Measurements from ENCODE around the gene GALNT17. TPM values are rescaled to one million over a fixed set of nuclear protein-coding genes. Genes with fewer than 3 reads are reported as not detected.
A peak's percentile ranks its signal among the peaks of the same experiment; 100 is the strongest.

GALNT17 gene
- total and polyA plus RNA-seq, 2 experiments from 2014 or later: 11.1 to 65.6 TPM

GRCh38 chr7:71613313-71613712, 481.4 kb downstream of the GALNT17 start:
- H3K9me2 ChIP-seq (ENCODE audit: insufficient read depth): 0 out of 2 replicates have a peak, but pooled peaks cover 2% of the 10 kb centered on the region
- no peak overlapping the region for H3K27ac ChIP-seq (ENCODE audit: low read depth)
- ATAC-seq: peak; percentile 62

More at GRCh38 chr7:71613313-71613712, 481.4 kb downstream of the GALNT17 start:
- no peak overlapping the region for H3K4me2 ChIP-seq
- H3F3A ChIP-seq (replicated peaks; ENCODE audit: low read depth): 0 out of 2 replicates have a peak, but pooled peaks cover 2% of the 10 kb centered on the region
- DNase-seq (ENCODE audit: low spot score): peak; percentile 10
- H3K36me3 ChIP-seq (ENCODE audit: insufficient read depth): no peaks in the 10 kb centered on the region
- Mint-ChIP-seq H3K9me3 (no peaks in the 10 kb centered on the region), H3K4me1 (peaks cover 28% of the 10 kb centered on the region), H3K27me3 (ENCODE audit: insufficient read depth, low read depth, poor library complexity) (peaks cover 6% of the 10 kb centered on the region), H3K36me3 (ENCODE audit: low read depth) (peaks cover 6% of the 10 kb centered on the region; the same call in 2 of the 3 replicates), H3K27ac (no peak overlapping the region), H3K4me3 (no peak overlapping the region)
- peaks cover 29% of the 10 kb centered on the region for H3K4me1 ChIP-seq (ENCODE audit: insufficient read depth)
- TF ChIP-seq JUNB (IDR thresholded peaks at IDR 0.05; ENCODE audit: unreplicated experiment): no peak
- no peak for TF ChIP-seq ZNF114 (CRISPR knock-in tag; IDR thresholded peaks at IDR 0.05)
- TF ChIP-seq EZH2 (IDR thresholded peaks at IDR 0.05; ENCODE audit: low read depth, unreplicated experiment): no peak
- no peak for TF ChIP-seq ETS1 (IDR thresholded peaks at IDR 0.05)
- no peak for TF ChIP-seq ZNF462 (CRISPR knock-in tag; IDR thresholded peaks at IDR 0.05)
- no peak for TF ChIP-seq ZNF331 (CRISPR knock-in tag; IDR thresholded peaks at IDR 0.05; ENCODE audit: low read depth)
- no peak for TF ChIP-seq POLR2AphosphoS5 (IDR thresholded peaks at IDR 0.05; ENCODE audit: low read depth)
- TF ChIP-seq CREB1 (CRISPR knock-in tag; IDR thresholded peaks at IDR 0.05; ENCODE audit: low read depth): no peak
- no peak for TF ChIP-seq NANOG (IDR thresholded peaks at IDR 0.05; ENCODE audit: borderline replicate concordance)
- TF ChIP-seq STAT1 (IDR thresholded peaks at IDR 0.05; ENCODE audit: unreplicated experiment): no peak
- TF ChIP-seq REST (IDR thresholded peaks at IDR 0.05; ENCODE audit: unreplicated experiment): no peak
- TF ChIP-seq CTCF (conservative IDR thresholded peaks at IDR 0.05; ENCODE audit: low read depth in 2 of 2): no peak
- no peak for TF ChIP-seq EZH2phosphoT487 (IDR thresholded peaks at IDR 0.05; ENCODE audit: unreplicated experiment)
- no peaks in the 10 kb centered on the region for H3K79me2 ChIP-seq (replicated peaks; ENCODE audit: insufficient read depth)
- H3K4me3 ChIP-seq: no peak overlapping the region
- no peak overlapping the region for H2AFZ ChIP-seq
- H3K27me3 ChIP-seq (ENCODE audit: insufficient read depth): no peaks in the 10 kb centered on the region
- no peaks in the 10 kb centered on the region for H4K20me1 ChIP-seq (replicated peaks; ENCODE audit: insufficient read depth)

All from GM23338 (cell line).